GM12878 (cell line): ENCODE data around the gene GINS1. TPM values are rescaled to one million over a fixed set of nuclear protein-coding genes. Genes with fewer than 3 reads are reported as not detected.

ENCODE experiments used
- ATAC-seq: fragments of 200-7000 bp; cut with Tn5 transposase; 3 replicates; pipeline ENCODE4 v1.9.1; 2020; ENCODE audit warnings: mild to moderate bottlenecking, moderate library complexity
- BruUV-seq: library from RNA; stranded (reverse); fragments of 400-500 nt; replicated peaks from 2 replicates; lab custom pipeline; 2021; lab: Mats Ljungman, UMichigan
- CTCF ChIA-PET: fragments of 300-600 bp; sonication (Branson Sonifier 250); formaldehyde crosslinking; extraction: SDS; loops from one replicate; lab custom pipeline; 2021; ENCODE audit warnings: inconsistent platforms; lab: Yijun Ruan, JAX
- POLR2A ChIA-PET: fragments of 350-600 bp; formaldehyde crosslinking; extraction: SDS; loops from one replicate; lab custom pipeline; 2021; ENCODE audit warnings: inconsistent platforms; lab: Charles Lee
- RAD21 ChIA-PET: fragments of 300-600 bp; sonication (Branson Sonifier 250); formaldehyde crosslinking; loops from one replicate; lab custom pipeline; 2023; ENCODE audit warnings: antibody characterized with exemption; ENCODE audit not compliant: unreplicated experiment; lab: Charles Lee
- SMC1A ChIA-PET: fragments of 300-600 bp; sonication (Branson Sonifier 250); formaldehyde crosslinking; loops from one replicate; lab custom pipeline; 2023; ENCODE audit not compliant: unreplicated experiment, uncharacterized antibody; lab: Charles Lee
- DNase-seq: peaks from one replicate; pipeline ENCODE4 v3.0.0-alpha.2; 2011; ENCODE audit warnings: low read depth, low spot score
- FAIRE-seq: peaks from 3 replicates; lab custom pipeline; 2011; peaks lifted over from hg19 to GRCh38; lab: Jason Lieb, UNC
- H2AFZ ChIP-seq: 2 replicates; pipeline ENCODE4 v1.6.0; 2011; ENCODE audit warnings: low read depth, low read length, control low read depth; ENCODE audit not compliant: control insufficient read depth
- H3K27ac ChIP-seq: 2 replicates; pipeline ENCODE4 v1.5.1; 2011; ENCODE audit warnings: control low read depth; ENCODE audit not compliant: control insufficient read depth, insufficient read depth
- H3K27me3 ChIP-seq, 2 experiments: replicated peaks in 1 of 2; 2 replicates each; pipeline versions ENCODE4 v1.6.0 to v1.6.1; 2011; ENCODE audit warnings: low read length in 1 of 2; ENCODE audit not compliant: control insufficient read depth in 2 of 2, insufficient read depth in 2 of 2
- H3K36me3 ChIP-seq, 2 experiments: 2 replicates each; pipeline ENCODE4 v1.5.1; 2011; ENCODE audit warnings: low read length in 1 of 2; ENCODE audit not compliant: control insufficient read depth in 2 of 2, insufficient read depth in 2 of 2
- H3K4me1 ChIP-seq: 2 replicates; pipeline ENCODE4 v1.6.1; 2011; ENCODE audit warnings: mild to moderate bottlenecking, low read length, moderate library complexity, mixed read lengths; ENCODE audit not compliant: control insufficient read depth, insufficient read depth
- H3K4me2 ChIP-seq: 2 replicates; pipeline ENCODE4 v1.6.0; 2011; ENCODE audit warnings: control low read depth; ENCODE audit not compliant: control insufficient read depth, insufficient read depth
- H3K4me3 ChIP-seq: fragments of 200-600 bp; sonication (generic); 2 replicates; pipeline ENCODE4 v1.5.1; 2016
- H3K79me2 ChIP-seq: 2 replicates; pipeline ENCODE4 v1.6.0; 2011; ENCODE audit warnings: low read length; ENCODE audit not compliant: control insufficient read depth, insufficient read depth
- H3K9ac ChIP-seq: 2 replicates; pipeline ENCODE4 v1.8.0; 2011; ENCODE audit warnings: low read length, control low read depth, mixed read lengths; ENCODE audit not compliant: control insufficient read depth, insufficient read depth
- H3K9me3 ChIP-seq: replicated peaks from 3 replicates; pipeline ENCODE4 v1.5.1; 2011; ENCODE audit warnings: mild to moderate bottlenecking, low read length; ENCODE audit not compliant: control insufficient read depth, insufficient read depth
- H4K20me1 ChIP-seq: 2 replicates; pipeline ENCODE4 v1.6.0; 2011; ENCODE audit not compliant: control insufficient read depth, insufficient read depth
- BMI1 ChIP-seq: fragments of 450-650 bp; IDR thresholded peaks from 2 replicates; pipeline ENCODE4 v1.6.1; 2016; ENCODE audit warnings: mild to moderate bottlenecking, moderate library complexity, borderline replicate concordance
- CBX5 ChIP-seq: sonication (generic); IDR thresholded peaks from 2 replicates; pipeline ENCODE4 v1.6.1; 2016; ENCODE audit warnings: low read depth, moderate library complexity, mild to moderate bottlenecking, inconsistent platforms
- LARP7 ChIP-seq: fragments of 450-650 bp; IDR thresholded peaks from 2 replicates; pipeline ENCODE4 v1.6.1; 2017; ENCODE audit warnings: mild to moderate bottlenecking
- MEF2B ChIP-seq: fragments of 450-650 bp; IDR thresholded peaks from 2 replicates; pipeline ENCODE4 v1.6.1; 2018; ENCODE audit warnings: mild to moderate bottlenecking, moderate library complexity; ENCODE audit not compliant: partially characterized antibody, poor library complexity, severe bottlenecking
- PAX5 ChIP-seq: IDR thresholded peaks from 2 replicates; pipeline ENCODE4 v1.6.1; 2011; ENCODE audit warnings: low read depth, low read length, borderline replicate concordance
- POLR2A ChIP-seq: IDR thresholded peaks from 2 replicates; pipeline ENCODE4 v1.6.1; 2011; ENCODE audit warnings: low read depth, mild to moderate bottlenecking, low read length
- RAD21 ChIP-seq: IDR thresholded peaks from 2 replicates; pipeline ENCODE4 v1.6.1; 2011; ENCODE audit warnings: mild to moderate bottlenecking, low read depth, low read length, moderate library complexity; ENCODE audit not compliant: insufficient read depth
- SIN3A ChIP-seq: IDR thresholded peaks from 2 replicates; pipeline ENCODE4 v1.6.1; 2012; ENCODE audit warnings: low read depth, low read length, improper control_type of control experiment
- SMC3 ChIP-seq: IDR thresholded peaks from 2 replicates; pipeline ENCODE4 v1.6.1; 2011; ENCODE audit warnings: low read length, improper control_type of control experiment, borderline replicate concordance
- TCF12 ChIP-seq: IDR thresholded peaks from 2 replicates; pipeline ENCODE4 v1.6.1; 2011; ENCODE audit warnings: low read depth, mild to moderate bottlenecking, low read length
- TCF3 ChIP-seq: IDR thresholded peaks from 2 replicates; pipeline ENCODE4 v1.6.1; 2012; ENCODE audit warnings: low read depth, mild to moderate bottlenecking, low read length, borderline replicate concordance; ENCODE audit not compliant: insufficient read depth
- ZZZ3 ChIP-seq: IDR thresholded peaks from 2 replicates; pipeline ENCODE4 v1.6.1; 2011; ENCODE audit warnings: low read depth; ENCODE audit not compliant: control insufficient read depth, insufficient read length
- WGBS: methylation state at CpG from one replicate; pipeline ENCODE4 v1.1.6; 2016; ENCODE audit warnings: low lambda C conversion rate; ENCODE audit not compliant: insufficient replicate concordance, insufficient coverage; ENCODE audit errors: missing lambda C conversion rate; 5-methylcytosine and 5-hydroxymethylcytosine counted together
- in situ Hi-C: fragments of 300-500 bp; cut with MboI; formaldehyde crosslinking; loops from 9 replicates; pipeline ENCODE4 v1.14.3; 2018; ENCODE audit warnings: mixed read lengths
- intact Hi-C: fragments of 100-400 bp; cut with micrococcal nuclease; formaldehyde crosslinking; loops from one replicate; pipeline ENCODE4 v1.14.2; 2022; ENCODE audit not compliant: unreplicated experiment
- polyA plus RNA-seq, 11 experiments: library from polyadenylated mRNA; depleted of rRNA in 4 of 11; unstranded in 6 of 11; stranded (reverse) in 5 of 11; fragments of >200 nt; fragmentation: Nextera tagmentation in 4 of 11; fragmentation: Illumina TruSeq in 1 of 11; extraction: Ambion mirVana in 4 of 11; extraction: Trizol in 1 of 11; gene quantifications; 1 replicate in 1 of 11; 2 replicates in 10 of 11; pipeline versions ENCODE4 v1.2.1 to v1.2.3, GENCODE V29; 2011 to 2016; ENCODE audit warnings: inconsistent platforms in 2 of 11, missing spikeins in 2 of 11, low read depth in 1 of 11
- total RNA-seq, 4 experiments: library from RNA; depleted of rRNA in 3 of 4; stranded (reverse); fragments of >200 nt in 3 of 4; fragmentation: Illumina TruSeq in 1 of 4; extraction: Trizol in 1 of 4; gene quantifications; 2 replicates each; pipeline versions ENCODE4 v1.2.1 to v1.2.3, GENCODE V29; 2013 to 2021
- TF ChIP-seq, protein P1 (sequence below): fragments of 450-650 bp; IDR thresholded peaks from 2 replicates; pipeline ENCODE4 v1.6.1; 2017; ENCODE audit warnings: mild to moderate bottlenecking, low read depth, inconsistent platforms; ENCODE audit not compliant: poor library complexity, severe bottlenecking
- TF ChIP-seq, protein P2 (sequence below): fragments of 450-650 bp; IDR thresholded peaks from 2 replicates; pipeline ENCODE4 v1.6.1; 2017; ENCODE audit warnings: mild to moderate bottlenecking
- TF ChIP-seq, protein P3 (sequence below), 3 experiments: IDR thresholded peaks in 2 of 3; conservative IDR thresholded peaks in 1 of 3; 2 replicates each; pipeline ENCODE4 v1.5.1; 2011; ENCODE audit warnings: low read depth in 3 of 3, low read length in 3 of 3, mild to moderate bottlenecking in 3 of 3, control low read depth in 2 of 3, moderate library complexity in 2 of 3, inconsistent platforms in 1 of 3, mixed read lengths in 1 of 3; ENCODE audit not compliant: control insufficient read depth in 2 of 3, insufficient read depth in 1 of 3; ENCODE audit errors: extremely low read depth in 1 of 3

The GINS1 gene
- total and polyA plus RNA-seq, 10 of the 15 experiments (the other 5 are each of a cell fraction or from before 2014, with no cell fraction given) = 13.0 to 44.6 (median 30.3) TPM

DNA sequence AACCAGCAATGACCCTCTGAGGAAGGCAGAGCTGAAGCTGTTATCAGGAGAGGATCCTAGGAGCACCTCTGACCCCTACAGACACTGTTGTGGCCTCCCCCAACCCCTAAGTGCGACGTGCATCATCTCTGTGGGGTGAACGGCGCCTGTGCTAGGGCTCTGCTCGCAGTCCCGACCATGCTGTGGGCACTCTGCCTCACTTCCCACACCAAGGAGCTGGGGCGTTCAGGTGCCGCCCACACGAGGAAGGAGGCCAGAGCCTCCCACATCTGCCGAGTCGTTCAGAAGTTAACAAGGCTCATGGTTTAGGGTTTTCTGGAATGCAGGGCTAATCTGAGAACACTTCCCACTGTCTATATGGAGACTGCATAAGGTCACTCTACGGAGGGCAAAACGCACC is 62.1 kb downstream of the GINS1 start (continued):
- TF ChIP-seq, protein P1, sequence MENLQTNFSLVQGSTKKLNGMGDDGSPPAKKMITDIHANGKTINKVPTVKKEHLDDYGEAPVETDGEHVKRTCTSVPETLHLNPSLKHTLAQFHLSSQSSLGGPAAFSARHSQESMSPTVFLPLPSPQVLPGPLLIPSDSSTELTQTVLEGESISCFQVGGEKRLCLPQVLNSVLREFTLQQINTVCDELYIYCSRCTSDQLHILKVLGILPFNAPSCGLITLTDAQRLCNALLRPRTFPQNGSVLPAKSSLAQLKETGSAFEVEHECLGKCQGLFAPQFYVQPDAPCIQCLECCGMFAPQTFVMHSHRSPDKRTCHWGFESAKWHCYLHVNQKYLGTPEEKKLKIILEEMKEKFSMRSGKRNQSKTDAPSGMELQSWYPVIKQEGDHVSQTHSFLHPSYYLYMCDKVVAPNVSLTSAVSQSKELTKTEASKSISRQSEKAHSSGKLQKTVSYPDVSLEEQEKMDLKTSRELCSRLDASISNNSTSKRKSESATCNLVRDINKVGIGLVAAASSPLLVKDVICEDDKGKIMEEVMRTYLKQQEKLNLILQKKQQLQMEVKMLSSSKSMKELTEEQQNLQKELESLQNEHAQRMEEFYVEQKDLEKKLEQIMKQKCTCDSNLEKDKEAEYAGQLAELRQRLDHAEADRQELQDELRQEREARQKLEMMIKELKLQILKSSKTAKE = no peak
- TF ChIP-seq, protein P2, sequence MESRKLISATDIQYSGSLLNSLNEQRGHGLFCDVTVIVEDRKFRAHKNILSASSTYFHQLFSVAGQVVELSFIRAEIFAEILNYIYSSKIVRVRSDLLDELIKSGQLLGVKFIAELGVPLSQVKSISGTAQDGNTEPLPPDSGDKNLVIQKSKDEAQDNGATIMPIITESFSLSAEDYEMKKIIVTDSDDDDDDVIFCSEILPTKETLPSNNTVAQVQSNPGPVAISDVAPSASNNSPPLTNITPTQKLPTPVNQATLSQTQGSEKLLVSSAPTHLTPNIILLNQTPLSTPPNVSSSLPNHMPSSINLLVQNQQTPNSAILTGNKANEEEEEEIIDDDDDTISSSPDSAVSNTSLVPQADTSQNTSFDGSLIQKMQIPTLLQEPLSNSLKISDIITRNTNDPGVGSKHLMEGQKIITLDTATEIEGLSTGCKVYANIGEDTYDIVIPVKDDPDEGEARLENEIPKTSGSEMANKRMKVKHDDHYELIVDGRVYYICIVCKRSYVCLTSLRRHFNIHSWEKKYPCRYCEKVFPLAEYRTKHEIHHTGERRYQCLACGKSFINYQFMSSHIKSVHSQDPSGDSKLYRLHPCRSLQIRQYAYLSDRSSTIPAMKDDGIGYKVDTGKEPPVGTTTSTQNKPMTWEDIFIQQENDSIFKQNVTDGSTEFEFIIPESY = no peak
- TF ChIP-seq SIN3A = no peak
- TF ChIP-seq LARP7 = no peak
- TF ChIP-seq ZZZ3 = no peak
- TF ChIP-seq POLR2A = no peak
- TF ChIP-seq CBX5 = no peak
- no peak for TF ChIP-seq SMC3

DNA sequence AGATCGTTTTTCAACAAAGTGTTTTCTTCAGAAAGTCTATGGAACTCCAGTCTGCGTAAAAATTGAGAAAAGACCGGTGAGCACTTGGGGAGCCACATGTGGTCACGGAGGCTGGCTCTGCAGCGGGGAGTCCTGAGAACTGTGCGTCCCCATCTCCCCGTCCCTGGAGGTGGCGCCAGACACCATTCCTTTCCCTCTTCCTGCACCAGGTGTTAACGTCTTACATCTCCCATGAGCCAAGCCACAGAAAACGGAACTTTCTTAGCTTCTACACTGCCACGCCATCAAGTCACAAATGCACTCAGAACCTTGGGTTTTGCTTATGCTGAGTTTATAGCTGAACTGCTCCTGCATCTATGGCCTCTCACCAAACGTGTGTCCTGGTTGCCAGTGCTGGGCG is 62.6 kb downstream of the GINS1 start:
- WGBS = 33% methylated on average over 13 of the region's 13 CpGs
- intact Hi-C loops = no loop called here
- ChIA-PET CTCF (interaction anchor here (1.0 kb wide), 1 partner anchor 44 kb away, joined by 3 read pairs; no protein-coding TSS in a partner anchor), SMC1A (interaction anchor here (1.3 kb wide), 1 partner anchor 11 kb away, joined by 4 read pairs; no protein-coding TSS in a partner anchor), POLR2A (no interaction called here), RAD21 (no interaction called here)
- BruUV-seq = no TSS peak
- FAIRE-seq = peak; percentile 38
- no peak for TF ChIP-seq MEF2B
- 0 out of 2 replicates have a peak, but pooled peaks have one; percentile 38 for TF ChIP-seq TCF3
- TF ChIP-seq RAD21 = peak; percentile 70
- no peak for TF ChIP-seq BMI1
- TF ChIP-seq, protein P3, sequence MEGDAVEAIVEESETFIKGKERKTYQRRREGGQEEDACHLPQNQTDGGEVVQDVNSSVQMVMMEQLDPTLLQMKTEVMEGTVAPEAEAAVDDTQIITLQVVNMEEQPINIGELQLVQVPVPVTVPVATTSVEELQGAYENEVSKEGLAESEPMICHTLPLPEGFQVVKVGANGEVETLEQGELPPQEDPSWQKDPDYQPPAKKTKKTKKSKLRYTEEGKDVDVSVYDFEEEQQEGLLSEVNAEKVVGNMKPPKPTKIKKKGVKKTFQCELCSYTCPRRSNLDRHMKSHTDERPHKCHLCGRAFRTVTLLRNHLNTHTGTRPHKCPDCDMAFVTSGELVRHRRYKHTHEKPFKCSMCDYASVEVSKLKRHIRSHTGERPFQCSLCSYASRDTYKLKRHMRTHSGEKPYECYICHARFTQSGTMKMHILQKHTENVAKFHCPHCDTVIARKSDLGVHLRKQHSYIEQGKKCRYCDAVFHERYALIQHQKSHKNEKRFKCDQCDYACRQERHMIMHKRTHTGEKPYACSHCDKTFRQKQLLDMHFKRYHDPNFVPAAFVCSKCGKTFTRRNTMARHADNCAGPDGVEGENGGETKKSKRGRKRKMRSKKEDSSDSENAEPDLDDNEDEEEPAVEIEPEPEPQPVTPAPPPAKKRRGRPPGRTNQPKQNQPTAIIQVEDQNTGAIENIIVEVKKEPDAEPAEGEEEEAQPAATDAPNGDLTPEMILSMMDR (IDR thresholded peaks at IDR 0.05 in 2 of 3, conservative IDR thresholded peaks at IDR 0.05 in 1 of 3; ENCODE audit: control insufficient read depth in 2 of 3, extremely low read depth in 1 of 3, insufficient read depth in 1 of 3, low read depth in 3 of 3, low read length in 3 of 3) = peak; percentile 49 to 62 (median 58)
- TF ChIP-seq TCF12 = peak; percentile 44; the same call in 1 of the 2 replicates
- peak; percentile 92 for TF ChIP-seq PAX5
- peak; percentile 57; the same call in 1 of the 2 replicates for TF ChIP-seq SMC3
- H3K27ac ChIP-seq = no peak overlapping the region
- no peaks in the 10 kb centered on the region for H3K79me2 ChIP-seq
- in situ Hi-C loops = no loop called here
- no peaks in the 10 kb centered on the region; a peak in 1 of 4 replicates for H3K27me3 ChIP-seq
- H3K4me2 ChIP-seq = no peak overlapping the region
- ATAC-seq = peak; percentile 83
- H3K9ac ChIP-seq = no peak overlapping the region
- H2AFZ ChIP-seq = no peak overlapping the region
- H4K20me1 ChIP-seq = no peaks in the 10 kb centered on the region
- H3K4me3 ChIP-seq = no peak overlapping the region
- H3K4me1 ChIP-seq = no peaks in the 10 kb centered on the region
- H3K9me3 ChIP-seq = no peaks in the 10 kb centered on the region
- peak; percentile 13 for DNase-seq
- no peaks in the 10 kb centered on the region for H3K36me3 ChIP-seq
